Measurements from ENCODE around the gene TPSB2. TPM values are rescaled to one million over a fixed set of nuclear protein-coding genes. Genes with fewer than 3 reads are reported as not detected.
A peak's percentile ranks its signal among the peaks of the same experiment; 100 is the strongest.
"Not testable (repeated sequence)": the region's sequence is repeated elsewhere in the genome, so short reads cannot be mapped to it uniquely, and the experiment has no call there.

TPSB2 gene
- total RNA-seq, result 7.3 TPM
- long read RNA-seq, partial matches to known transcripts, result 4 of 7 reads
- long read RNA-seq, other reads (novel, unspliced or antisense), result 0 of 7 reads

- DNase-seq; ATAC-seq; intact Hi-C loops (cut with micrococcal nuclease): not testable (repeated sequence)
Measured at GRCh38 chr16:1230084-1230470, at the start of gene TPSB2. Gene TPSB2 (minus strand): TSS chr16:1230184. CDS start chr16:1229951, 233 bp downstream.

GRCh38 chr16:1279081-1279944, 49.3 kb upstream of the TPSB2 start:
- ATAC-seq, result no peak
- intact Hi-C loops (cut with micrococcal nuclease), result no loop called here
- DNase-seq, result no peak

- DNase-seq, result no peak
- intact Hi-C loops (cut with micrococcal nuclease), result no loop called here
Measured at GRCh38 chr16:1278477-1278876, 48.5 kb upstream of the TPSB2 start.

GRCh38 chr16:1277617-1278282, 47.8 kb upstream of the TPSB2 start:
- intact Hi-C loops (cut with micrococcal nuclease), result no loop called here
- DNase-seq, result no peak
- no peak for ATAC-seq

More at GRCh38 chr16:1278477-1278876, 48.5 kb upstream of the TPSB2 start:
- ATAC-seq, result no peak

- DNase-seq, result no peak
- ATAC-seq, result no peak
- intact Hi-C loops (cut with micrococcal nuclease), result no loop called here
Measured at GRCh38 chr16:1277151-1277598, 47.2 kb upstream of the TPSB2 start.

GRCh38 chr16:1276580-1276878, 46.5 kb upstream of the TPSB2 start:
- DNase-seq, result no peak
- no peak for ATAC-seq
- intact Hi-C loops (cut with micrococcal nuclease), result no loop called here

- ATAC-seq (no peak), DNase-seq (no peak)
- intact Hi-C loops (cut with micrococcal nuclease), result no loop called here
Measured at GRCh38 chr16:1275791-1276579, 46.0 kb upstream of the TPSB2 start.

- intact Hi-C loops (cut with micrococcal nuclease), result no loop called here
- no peak for ATAC-seq
Measured at GRCh38 chr16:1274767-1275166, 44.8 kb upstream of the TPSB2 start.

GRCh38 chr16:1273816-1274215, 43.8 kb upstream of the TPSB2 start:
- no peak for ATAC-seq
- intact Hi-C loops (cut with micrococcal nuclease), result no loop called here
- no peak for DNase-seq

More at GRCh38 chr16:1274767-1275166, 44.8 kb upstream of the TPSB2 start:
- DNase-seq, result no peak

GRCh38 chr16:1272453-1273198, 42.6 kb upstream of the TPSB2 start:
- intact Hi-C loops (cut with micrococcal nuclease), result no loop called here
- DNase-seq, result no peak
- no peak for ATAC-seq

- peak; percentile 32 for ATAC-seq
- intact Hi-C loops (cut with micrococcal nuclease), result not testable (repeated sequence)
- peak; percentile 59 for DNase-seq
Measured at GRCh38 chr16:1271724-1272413, 41.9 kb upstream of the TPSB2 start.

GRCh38 chr16:1271380-1271723, 41.4 kb upstream of the TPSB2 start:
- intact Hi-C loops (cut with micrococcal nuclease), result no loop called here
- ATAC-seq (no peak), DNase-seq (no peak)

GRCh38 chr16:1269418-1269817, 39.4 kb upstream of the TPSB2 start:
- ATAC-seq; intact Hi-C loops (cut with micrococcal nuclease); DNase-seq: not testable (repeated sequence)

- no peak for DNase-seq
- intact Hi-C loops (cut with micrococcal nuclease), result no loop called here
- ATAC-seq, result no peak
Measured at GRCh38 chr16:1265826-1266225, 35.8 kb upstream of the TPSB2 start.

GRCh38 chr16:1265090-1265630, 35.2 kb upstream of the TPSB2 start:
- intact Hi-C loops (cut with micrococcal nuclease), result no loop called here
- ATAC-seq, result no peak
- no peak for DNase-seq

GRCh38 chr16:1264345-1265089, 34.5 kb upstream of the TPSB2 start:
- intact Hi-C loops (cut with micrococcal nuclease), result no loop called here
- DNase-seq, result no peak
- no peak for ATAC-seq

GRCh38 chr16:1263591-1264344, 33.8 kb upstream of the TPSB2 start:
- ATAC-seq (no peak), DNase-seq (no peak)
- intact Hi-C loops (cut with micrococcal nuclease), result no loop called here

Measured in left ventricle myocardium superior (tissue), 1 donor.